ENCODE data around the gene MAPT. TPM values are rescaled to one million over a fixed set of nuclear protein-coding genes. Genes with fewer than 3 reads are reported as not detected.

The MAPT gene
- total and polyA plus RNA-seq, 7 experiments from 2014 or later = 0.12 to 1.3 (median 0.80) TPM

GRCh38 chr17:45876539-45876938 lies 17.8 kb upstream of the MAPT start:
- peaks cover 0 to 13% (median 10%) of the 10 kb centered on the region in 7 donors for H3K4me1 Mint-ChIP-seq
- peaks cover 0 to 8% of the 10 kb centered on the region in 2 donors for H3K4me1 ChIP-seq (ENCODE audit: control insufficient read depth in 2 of 2, insufficient read depth in 2 of 2, low read length in 2 of 2)
- ATAC-seq (no peak), DNase-seq (no peak)
- H3K9me3 Mint-ChIP-seq = peaks cover 0 to 6% (median 0%) of the 10 kb centered on the region in 11 donors
- no peaks in the 10 kb centered on the region for H3K9me3 ChIP-seq (ENCODE audit: control insufficient read depth in 2 of 3, low read length in 3 of 3)
- H3K27ac ChIP-seq (ENCODE audit: low read depth, low read length) = no peak overlapping the region
- peaks cover 0 to 20% (median 2%) of the 10 kb centered on the region in 5 donors for H3K27me3 Mint-ChIP-seq
- intact Hi-C loops (cut with micrococcal nuclease) = no loop called here
- no peak overlapping the region for H3K27ac Mint-ChIP-seq
- no peak overlapping the region for H3K4me3 Mint-ChIP-seq
- CTCF ChIA-PET = no interaction called here
- peaks cover 0 to 3% (median 0%) of the 10 kb centered on the region in 5 donors for H3K36me3 Mint-ChIP-seq
- H3K36me3 ChIP-seq (ENCODE audit: control insufficient read depth in 2 of 3, insufficient read depth in 3 of 3, low read length in 3 of 3) = no peaks in the 10 kb centered on the region
- POLR2A ChIA-PET = no interaction called here
- no peak overlapping the region for H3K4me3 ChIP-seq (ENCODE audit: low read length)
- no peaks in the 10 kb centered on the region for H3K27me3 ChIP-seq (ENCODE audit: control insufficient read depth in 2 of 2, insufficient read depth in 2 of 2, low read length in 2 of 2)

DNA sequence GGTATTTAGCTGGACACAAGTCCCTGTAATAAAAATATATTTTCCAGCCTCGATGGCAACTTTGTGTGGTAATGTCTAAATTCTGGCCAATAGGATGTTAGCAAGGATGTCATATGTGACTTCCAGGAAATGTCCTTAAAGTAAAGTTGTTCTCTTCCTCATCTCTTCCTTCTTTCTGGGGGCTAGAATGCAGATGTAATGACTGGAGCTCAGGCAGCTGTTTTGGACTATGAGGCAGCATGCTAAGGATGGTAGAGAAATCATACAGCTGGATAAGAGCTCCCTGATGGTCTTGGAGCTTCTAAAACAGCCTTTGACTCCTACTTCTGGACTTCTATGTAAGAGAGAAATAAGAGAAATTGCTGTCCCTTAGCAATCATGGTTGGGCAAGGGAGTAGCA lies 16.9 kb upstream of the MAPT start:
- peaks cover 0 to 13% (median 10%) of the 10 kb centered on the region in 7 donors for H3K4me1 Mint-ChIP-seq
- H3K27me3 ChIP-seq (ENCODE audit: control insufficient read depth in 2 of 2, insufficient read depth in 2 of 2, low read length in 2 of 2) = no peaks in the 10 kb centered on the region
- peaks cover 0 to 8% of the 10 kb centered on the region in 2 donors for H3K4me1 ChIP-seq (ENCODE audit: control insufficient read depth in 2 of 2, insufficient read depth in 2 of 2, low read length in 2 of 2)
- no peak overlapping the region for H3K4me3 Mint-ChIP-seq
- H3K9me3 Mint-ChIP-seq = peaks cover 0 to 6% (median 0%) of the 10 kb centered on the region in 11 donors
- POLR2A ChIA-PET = no interaction called here
- no peak overlapping the region for H3K27ac ChIP-seq (ENCODE audit: low read depth, low read length)
- CTCF ChIA-PET = no interaction called here
- H3K36me3 Mint-ChIP-seq = peaks cover 0 to 3% (median 0%) of the 10 kb centered on the region in 5 donors
- no peaks in the 10 kb centered on the region for H3K9me3 ChIP-seq (ENCODE audit: control insufficient read depth in 2 of 3, low read length in 3 of 3)
- H3K27ac Mint-ChIP-seq = no peak overlapping the region
- no peaks in the 10 kb centered on the region for H3K36me3 ChIP-seq (ENCODE audit: control insufficient read depth in 2 of 3, insufficient read depth in 3 of 3, low read length in 3 of 3)
- intact Hi-C loops (cut with micrococcal nuclease) = no loop called here
- H3K4me3 ChIP-seq (ENCODE audit: low read length) = no peak overlapping the region
- peaks cover 2 to 23% (median 7%) of the 10 kb centered on the region in 5 donors for H3K27me3 Mint-ChIP-seq
- ATAC-seq (no peak), DNase-seq (no peak)

DNA sequence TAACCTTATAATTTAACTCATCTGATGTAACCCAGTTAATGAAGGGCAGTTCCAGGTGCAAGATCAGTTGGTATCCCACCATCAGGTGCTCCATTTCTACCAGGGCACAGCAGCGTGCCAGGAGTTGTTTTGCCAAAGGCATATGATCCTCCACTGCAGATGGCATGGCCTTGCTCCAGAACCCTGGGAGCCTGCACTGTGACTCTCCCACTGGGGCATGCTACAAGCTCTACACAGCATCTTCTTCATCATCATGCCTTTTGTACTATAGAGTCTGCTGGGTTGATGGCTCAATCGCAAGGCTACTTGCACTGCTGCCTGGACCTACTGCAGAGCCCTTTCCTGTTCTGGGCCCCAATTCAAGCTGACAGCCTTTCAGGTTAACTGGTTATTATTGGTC lies 11.3 kb upstream of the MAPT start:
- Histone ChIP-seq H3K27ac (ENCODE audit: low read depth, low read length) (no peak overlapping the region), H3K4me3 (ENCODE audit: low read length) (no peak overlapping the region), H3K9me3 (ENCODE audit: control insufficient read depth in 2 of 3, low read length in 3 of 3) (no peaks in the 10 kb centered on the region), H3K4me1 (ENCODE audit: control insufficient read depth in 2 of 2, insufficient read depth in 2 of 2, low read length in 2 of 2) (no peaks in the 10 kb centered on the region), H3K36me3 (ENCODE audit: control insufficient read depth in 2 of 3, insufficient read depth in 3 of 3, low read length in 3 of 3) (no peaks in the 10 kb centered on the region), H3K27me3 (ENCODE audit: control insufficient read depth in 2 of 2, insufficient read depth in 2 of 2, low read length in 2 of 2) (no peaks in the 10 kb centered on the region)
- peaks cover 4 to 20% (median 7%) of the 10 kb centered on the region in 5 donors for H3K27me3 Mint-ChIP-seq
- peaks cover 1 to 25% (median 5%) of the 10 kb centered on the region in 11 donors for H3K9me3 Mint-ChIP-seq
- no peak overlapping the region for H3K27ac Mint-ChIP-seq
- H3K4me1 Mint-ChIP-seq = peaks cover 0 to 6% (median 0%) of the 10 kb centered on the region in 7 donors
- ChIA-PET POLR2A (no interaction called here), CTCF (no interaction called here)
- intact Hi-C loops (cut with micrococcal nuclease) = no loop called here
- DNase-seq = no peak
- no peak for ATAC-seq
- peaks cover 0 to 5% (median 0%) of the 10 kb centered on the region in 5 donors for H3K36me3 Mint-ChIP-seq
- H3K4me3 Mint-ChIP-seq = no peak overlapping the region

DNA sequence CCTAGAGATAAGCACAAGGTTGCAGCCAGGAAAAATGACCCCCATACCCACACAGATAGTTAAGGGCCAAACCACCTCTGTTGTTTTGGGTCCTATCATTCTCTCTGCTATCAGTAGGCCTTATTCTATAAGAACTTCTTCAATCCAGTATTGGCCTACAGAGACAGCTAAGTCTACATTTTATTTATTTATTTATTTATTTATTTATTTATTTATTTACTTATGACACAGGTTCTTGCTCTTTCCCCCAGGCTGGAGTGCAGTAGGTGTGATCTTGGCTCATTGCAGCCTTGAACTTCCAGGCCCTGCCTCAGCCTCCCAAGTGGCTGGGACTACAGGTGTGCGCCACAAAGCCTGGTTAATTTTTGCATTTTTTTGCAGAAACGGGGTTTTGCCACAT lies 7.5 kb upstream of the MAPT start:
- H3K4me1 Mint-ChIP-seq = peaks cover 0 to 6% (median 0%) of the 10 kb centered on the region in 7 donors
- H3K27ac Mint-ChIP-seq = no peak overlapping the region
- peaks cover 4 to 15% (median 7%) of the 10 kb centered on the region in 5 donors for H3K27me3 Mint-ChIP-seq
- peaks cover 1 to 25% (median 5%) of the 10 kb centered on the region in 11 donors for H3K9me3 Mint-ChIP-seq
- H3K36me3 Mint-ChIP-seq = peaks cover 0 to 5% (median 0%) of the 10 kb centered on the region in 5 donors
- Histone ChIP-seq H3K27me3 (ENCODE audit: control insufficient read depth in 2 of 2, insufficient read depth in 2 of 2, low read length in 2 of 2) (no peaks in the 10 kb centered on the region), H3K9me3 (ENCODE audit: control insufficient read depth in 2 of 3, low read length in 3 of 3) (no peaks in the 10 kb centered on the region), H3K4me1 (ENCODE audit: control insufficient read depth in 2 of 2, insufficient read depth in 2 of 2, low read length in 2 of 2) (no peaks in the 10 kb centered on the region), H3K4me3 (ENCODE audit: low read length) (no peak overlapping the region), H3K27ac (ENCODE audit: low read depth, low read length) (no peak overlapping the region), H3K36me3 (ENCODE audit: control insufficient read depth in 2 of 3, insufficient read depth in 3 of 3, low read length in 3 of 3) (no peaks in the 10 kb centered on the region)
- ChIA-PET CTCF (no interaction called here), POLR2A (no interaction called here)
- no peak overlapping the region for H3K4me3 Mint-ChIP-seq
- ATAC-seq = no peak
- intact Hi-C loops (cut with micrococcal nuclease) = no loop called here
- DNase-seq = no peak

- H3K4me3 Mint-ChIP-seq = no peak overlapping the region
- H3K9me3 Mint-ChIP-seq = peaks cover 1 to 25% (median 5%) of the 10 kb centered on the region in 11 donors
- POLR2A ChIA-PET = no interaction called here
- intact Hi-C loops (cut with micrococcal nuclease) = no loop called here
- peaks cover 0 to 25% (median 0%) of the 10 kb centered on the region in 5 donors for H3K27me3 Mint-ChIP-seq
- no peak overlapping the region for H3K27ac Mint-ChIP-seq
- peaks cover 0 to under 1% (median 0%) of the 10 kb centered on the region in 7 donors for H3K4me1 Mint-ChIP-seq
- CTCF ChIA-PET = no interaction called here
- Histone ChIP-seq H3K27ac (ENCODE audit: low read depth, low read length) (no peak overlapping the region), H3K4me1 (ENCODE audit: control insufficient read depth in 2 of 2, insufficient read depth in 2 of 2, low read length in 2 of 2) (no peaks in the 10 kb centered on the region), H3K9me3 (ENCODE audit: control insufficient read depth in 2 of 3, low read length in 3 of 3) (no peaks in the 10 kb centered on the region), H3K36me3 (ENCODE audit: control insufficient read depth in 2 of 3, insufficient read depth in 3 of 3, low read length in 3 of 3) (no peaks in the 10 kb centered on the region), H3K4me3 (ENCODE audit: low read length) (no peak overlapping the region), H3K27me3 (ENCODE audit: control insufficient read depth in 2 of 2, insufficient read depth in 2 of 2, low read length in 2 of 2) (no peaks in the 10 kb centered on the region)
- peaks cover 0 to 5% (median 0%) of the 10 kb centered on the region in 5 donors for H3K36me3 Mint-ChIP-seq
- DNase-seq (no peak), ATAC-seq (no peak)
These were observed 6.0 kb upstream of the MAPT start for GRCh38 chr17:45888392-45888791.

DNA sequence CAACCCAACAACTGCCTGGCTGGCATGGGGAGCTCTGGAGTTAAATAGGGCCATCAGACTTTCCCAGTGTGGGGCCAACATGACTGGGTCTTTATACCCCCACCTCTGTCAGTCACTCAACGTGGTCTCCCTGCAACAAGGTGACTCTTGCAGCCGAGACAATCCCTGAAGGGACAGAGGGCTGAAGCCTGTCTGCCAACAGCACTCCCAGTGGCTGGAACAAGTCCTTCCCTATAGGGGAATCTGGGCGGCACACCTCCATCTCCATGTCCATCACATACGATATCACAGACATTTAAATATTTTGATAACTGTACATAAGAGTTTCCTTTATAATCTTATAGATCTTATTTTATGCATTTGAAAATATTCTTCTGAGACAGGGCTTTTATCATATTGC lies 4.8 kb upstream of the MAPT start:
- Mint-ChIP-seq H3K4me1 (peaks cover 0 to 6% (median 4%) of the 10 kb centered on the region in 7 donors), H3K4me3 (no peak overlapping the region), H3K9me3 (peaks cover 0 to 17% (median 5%) of the 10 kb centered on the region in 11 donors), H3K27ac (no peak overlapping the region), H3K27me3 (peaks cover 0 to 31% (median 0%) of the 10 kb centered on the region in 5 donors), H3K36me3 (no peaks in the 10 kb centered on the region)
- no peak for ATAC-seq
- Histone ChIP-seq H3K4me3 (ENCODE audit: low read length) (no peak overlapping the region), H3K36me3 (ENCODE audit: control insufficient read depth in 2 of 3, insufficient read depth in 3 of 3, low read length in 3 of 3) (no peaks in the 10 kb centered on the region), H3K9me3 (ENCODE audit: control insufficient read depth in 2 of 3, low read length in 3 of 3) (no peaks in the 10 kb centered on the region), H3K27me3 (ENCODE audit: control insufficient read depth in 2 of 2, insufficient read depth in 2 of 2, low read length in 2 of 2) (no peaks in the 10 kb centered on the region), H3K27ac (ENCODE audit: low read depth, low read length) (no peak overlapping the region), H3K4me1 (ENCODE audit: control insufficient read depth in 2 of 2, insufficient read depth in 2 of 2, low read length in 2 of 2) (no peaks in the 10 kb centered on the region)
- ChIA-PET CTCF (no interaction called here), POLR2A (interaction anchor here (0.6 kb wide), 1 partner anchor 89 kb away, joined by 3 read pairs; no protein-coding TSS in a partner anchor)
- no peak for DNase-seq
- intact Hi-C loops (cut with micrococcal nuclease) = no loop called here

- Mint-ChIP-seq H3K36me3 (no peaks in the 10 kb centered on the region), H3K27ac (peak overlapping the region in 7 of 9 donors; percentile 12 to 89 (median 76)), H3K4me3 (peak overlapping the region; percentile 85 to 96 (median 92)), H3K9me3 (no peaks in the 10 kb centered on the region), H3K4me1 (peaks cover 6 to 31% (median 21%) of the 10 kb centered on the region in 7 donors), H3K27me3 (peaks cover 13 to 63% (median 13%) of the 10 kb centered on the region in 5 donors)
- CTCF ChIA-PET = interaction anchor here (0.6 to 0.7 kb wide), 2 partner anchors 14 to 205 kb away, joined by 3 to 5 read pairs; no protein-coding TSS in a partner anchor
- intact Hi-C loops (cut with micrococcal nuclease) = loop anchor here (1.0 to 10.0 kb wide), 4 partner anchors 51 to 374 kb away; partner anchors contain the start of gene CRHR1 (in 1 of the 2)
- peaks cover 7 to 27% of the 10 kb centered on the region in 2 donors for H3K4me1 ChIP-seq (ENCODE audit: control insufficient read depth in 2 of 2, insufficient read depth in 2 of 2, low read length in 2 of 2)
- H3K27me3 ChIP-seq (ENCODE audit: control insufficient read depth in 2 of 2, insufficient read depth in 2 of 2, low read length in 2 of 2) = peaks cover 13 to 14% of the 10 kb centered on the region in 2 donors
- H3K27ac ChIP-seq (ENCODE audit: low read depth, low read length) = no peak overlapping the region
- peak overlapping the region; percentile 75 for H3K4me3 ChIP-seq (ENCODE audit: low read length)
- ATAC-seq = no peak
- POLR2A ChIA-PET = no interaction called here
- no peak for DNase-seq
- H3K36me3 ChIP-seq (ENCODE audit: control insufficient read depth in 2 of 3, insufficient read depth in 3 of 3, low read length in 3 of 3) = no peaks in the 10 kb centered on the region
- H3K9me3 ChIP-seq (ENCODE audit: control insufficient read depth in 2 of 3, low read length in 3 of 3) = no peaks in the 10 kb centered on the region
These were observed 681 bp upstream of the MAPT start for GRCh38 chr17:45893725-45894021.

All from naive thymus-derived CD4-positive, alpha-beta T cell (primary cell).